ENCODE results near the gene RFX7. TPM values are rescaled to one million over a fixed set of nuclear protein-coding genes. Genes with fewer than 3 reads are reported as not detected.

Gene RFX7
- polyA plus RNA-seq, 2 of the 4 experiments (the other 2 are of a cell fraction): 11.7 to 14.9 TPM

DNA sequence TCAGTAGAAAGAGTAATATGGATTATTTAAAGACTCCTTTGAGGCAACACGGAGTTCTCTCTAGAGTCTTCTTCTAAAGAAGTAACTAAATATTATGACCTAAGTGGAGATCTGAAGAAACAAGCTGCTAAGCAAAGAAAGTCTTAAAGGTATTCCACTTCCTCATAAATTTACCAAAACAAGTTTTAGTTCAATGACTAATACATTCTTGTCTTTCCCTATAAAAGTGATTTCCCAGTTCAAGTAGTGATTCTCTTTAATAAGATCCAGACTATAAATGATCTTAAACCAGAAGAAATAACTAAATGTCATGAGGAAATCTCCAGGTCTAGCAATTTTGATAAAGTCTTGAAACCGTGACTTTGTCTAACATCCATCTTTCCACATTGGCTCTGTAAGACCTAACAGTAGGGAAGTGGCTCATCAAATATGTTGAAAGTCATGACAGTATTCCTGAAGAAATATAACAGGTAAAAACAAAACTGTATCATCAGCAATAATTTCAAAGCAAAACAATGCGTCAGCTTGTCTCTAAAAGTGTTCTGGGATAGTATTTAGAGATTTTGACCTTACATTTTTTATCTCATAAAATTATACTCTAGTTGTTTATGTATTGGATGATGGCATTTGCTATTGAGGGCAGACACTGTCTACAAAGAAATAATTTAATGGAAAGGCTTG lies 198.5 kb downstream of the RFX7 start:
- TF ChIP-seq MAFK (IDR thresholded peaks at IDR 0.05; ENCODE audit: partially characterized antibody): peak; percentile 95
- TF ChIP-seq GATA3 (IDR thresholded peaks at IDR 0.05; ENCODE audit: borderline replicate concordance): no peak
- no peak for DNase-seq (ENCODE audit: low read depth in 1 of 2, low spot score in 1 of 2)
- peak overlapping the region; percentile 5; the same call in 1 of the 3 replicates for H3K4me2 ChIP-seq
- no peak for FAIRE-seq
- ATAC-seq: no peak
- WGBS (ENCODE audit: missing lambda C conversion rate): 72% methylated on average over 3 of the region's 3 CpGs
- no peak overlapping the region for H3K4me3 ChIP-seq
- CTCF ChIA-PET: no interaction called here
- H3K9me3 ChIP-seq: no peaks in the 10 kb centered on the region; the same call in 1 of the 3 replicates
- POLR2A ChIA-PET: no interaction called here
- H3K27ac ChIP-seq: no peak overlapping the region
- H3K4me1 ChIP-seq: peaks cover 30% of the 10 kb centered on the region

DNA sequence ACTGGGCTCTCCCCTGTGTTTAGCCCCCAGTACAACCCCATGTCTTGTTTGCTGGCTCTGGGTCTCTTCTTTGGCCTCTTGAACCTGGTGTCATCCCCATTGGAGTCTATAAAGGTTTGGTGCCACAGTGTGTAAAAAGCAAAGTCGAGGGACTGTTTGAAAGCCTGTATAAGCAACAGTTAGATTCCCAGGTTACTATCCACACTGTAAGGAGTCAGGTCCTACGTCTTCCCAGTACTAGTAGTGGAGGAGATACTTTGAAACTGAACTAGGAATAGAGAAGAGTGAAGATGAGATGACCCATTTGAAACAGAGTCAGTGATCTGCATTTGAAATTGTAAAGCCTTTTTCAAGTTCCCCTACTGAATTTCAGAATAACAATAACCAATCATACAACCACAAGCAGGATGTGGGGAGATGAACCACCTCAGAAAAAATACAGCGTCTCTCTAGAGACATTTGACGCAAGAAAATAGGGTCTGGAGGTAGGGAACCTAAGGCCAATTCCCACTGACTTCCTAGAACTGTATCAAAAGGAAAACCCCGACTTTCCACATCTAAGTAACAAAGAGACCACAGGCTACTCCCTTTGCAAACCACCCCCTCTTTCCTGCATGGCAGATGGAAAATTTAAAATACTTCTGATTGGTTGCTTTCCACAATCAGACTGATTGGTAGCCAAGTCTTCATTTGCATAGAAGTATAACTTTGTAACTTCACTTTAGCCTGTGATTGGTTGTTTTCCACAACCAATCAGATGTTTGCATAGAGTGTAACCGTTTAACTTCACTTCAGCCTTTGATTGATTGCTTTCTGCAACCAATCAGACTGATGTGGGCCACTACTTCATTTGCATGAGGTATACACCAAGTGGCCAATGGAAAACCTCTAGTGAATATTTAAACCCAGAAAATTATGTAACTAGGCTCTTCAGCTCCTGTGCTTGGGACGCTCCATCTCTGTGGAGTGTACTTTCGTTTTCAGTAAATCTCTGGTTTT lies 200.4 kb downstream of the RFX7 start:
- ChIA-PET POLR2A (no interaction called here), CTCF (interaction anchor here (0.6 to 4.5 kb wide), 3 partner anchors 9 to 50 kb away, joined by 4 to 30 read pairs (median 4); partner anchors contain the start of gene NEDD4)
- Histone ChIP-seq H3K4me3 (no peak overlapping the region), H3K4me2 (no peak overlapping the region), H3K4me1 (peaks cover 44% of the 10 kb centered on the region), H3K9me3 (no peaks in the 10 kb centered on the region; the same call in 1 of the 3 replicates), H3K27ac (peak overlapping the region; percentile 54 to 80; a peak in 4 of 6 replicates)
- DNase-seq (ENCODE audit: low read depth in 1 of 2, low spot score in 1 of 2) (no peak), FAIRE-seq (no peak), ATAC-seq (no peak)
- 78% methylated on average over 8 of the region's 8 CpGs for WGBS (ENCODE audit: missing lambda C conversion rate)
- no peak for TF ChIP-seq ZSCAN20 (CRISPR knock-in tag; IDR thresholded peaks at IDR 0.05)
- TF ChIP-seq GATA3 (IDR thresholded peaks at IDR 0.05; ENCODE audit: borderline replicate concordance): no peak
- TF ChIP-seq PHF8 (IDR thresholded peaks at IDR 0.05; ENCODE audit: borderline replicate concordance, low read depth): no peak
- no peak for TF ChIP-seq TFCP2L1 (CRISPR knock-in tag; IDR thresholded peaks at IDR 0.05)
- TF ChIP-seq NFE2L2 (conservative IDR thresholded peaks at IDR 0.05; ENCODE audit: low read length): no peak
- TF ChIP-seq RCOR1 (IDR thresholded peaks at IDR 0.05; ENCODE audit: low read depth, low read length): no peak

DNA sequence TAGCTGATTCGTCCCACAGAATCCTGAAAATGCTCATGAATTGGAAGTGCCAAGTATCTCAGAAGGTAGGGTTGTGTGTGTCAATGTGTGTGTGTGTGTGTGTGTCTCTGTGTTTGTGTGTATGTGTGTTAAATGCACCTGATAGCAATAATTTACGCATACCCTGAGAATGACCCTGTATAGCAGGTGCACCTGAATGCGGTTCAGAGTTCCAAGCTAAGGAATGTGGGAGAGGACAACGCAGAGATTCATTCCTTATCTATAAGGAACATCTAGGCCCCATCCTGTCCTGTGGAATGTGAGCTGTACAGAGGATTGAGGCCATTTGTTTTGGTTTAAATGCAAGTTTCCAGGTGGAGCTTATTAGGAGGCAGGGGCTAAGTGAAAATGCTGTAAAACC lies 201.2 kb downstream of the RFX7 start:
- ChIA-PET CTCF (interaction anchor here (0.6 to 4.5 kb wide), 5 partner anchors 10 to 203 kb away, joined by 4 to 30 read pairs (median 4); partner anchors contain the start of gene NEDD4), POLR2A (no interaction called here)
- DNase-seq (ENCODE audit: low read depth in 1 of 2, low spot score in 1 of 2) (no peak), ATAC-seq (no peak), FAIRE-seq (no peak)
- Histone ChIP-seq H3K4me2 (peak overlapping the region; percentile 9; the same call in 2 of the 3 replicates), H3K27ac (peak overlapping the region; percentile 54 to 80; a peak in 5 of 6 replicates), H3K4me3 (no peak overlapping the region), H3K9me3 (no peaks in the 10 kb centered on the region; the same call in 1 of the 3 replicates), H3K4me1 (peaks cover 44% of the 10 kb centered on the region)
- WGBS (ENCODE audit: missing lambda C conversion rate): 70% methylated on average over 4 of the region's 4 CpGs
- TF ChIP-seq RAD21 (conservative IDR thresholded peaks at IDR 0.05 in 1 of 2, IDR thresholded peaks at IDR 0.05 in 1 of 2): no peak
- TF ChIP-seq KDM5A (IDR thresholded peaks at IDR 0.05): no peak
- no peak for TF ChIP-seq RNF2 (IDR thresholded peaks at IDR 0.05; ENCODE audit: borderline replicate concordance, low read depth)
- TF ChIP-seq, protein P1, sequence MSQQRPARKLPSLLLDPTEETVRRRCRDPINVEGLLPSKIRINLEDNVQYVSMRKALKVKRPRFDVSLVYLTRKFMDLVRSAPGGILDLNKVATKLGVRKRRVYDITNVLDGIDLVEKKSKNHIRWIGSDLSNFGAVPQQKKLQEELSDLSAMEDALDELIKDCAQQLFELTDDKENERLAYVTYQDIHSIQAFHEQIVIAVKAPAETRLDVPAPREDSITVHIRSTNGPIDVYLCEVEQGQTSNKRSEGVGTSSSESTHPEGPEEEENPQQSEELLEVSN (IDR thresholded peaks at IDR 0.05; ENCODE audit: borderline replicate concordance, low read depth): no peak
- no peak for TF ChIP-seq JUNB (IDR thresholded peaks at IDR 0.05)
- no peak for TF ChIP-seq MAZ (IDR thresholded peaks at IDR 0.05; ENCODE audit: borderline replicate concordance, low read depth, low read length)
- TF ChIP-seq CBX8 (IDR thresholded peaks at IDR 0.05): no peak
- TF ChIP-seq, protein P2, sequence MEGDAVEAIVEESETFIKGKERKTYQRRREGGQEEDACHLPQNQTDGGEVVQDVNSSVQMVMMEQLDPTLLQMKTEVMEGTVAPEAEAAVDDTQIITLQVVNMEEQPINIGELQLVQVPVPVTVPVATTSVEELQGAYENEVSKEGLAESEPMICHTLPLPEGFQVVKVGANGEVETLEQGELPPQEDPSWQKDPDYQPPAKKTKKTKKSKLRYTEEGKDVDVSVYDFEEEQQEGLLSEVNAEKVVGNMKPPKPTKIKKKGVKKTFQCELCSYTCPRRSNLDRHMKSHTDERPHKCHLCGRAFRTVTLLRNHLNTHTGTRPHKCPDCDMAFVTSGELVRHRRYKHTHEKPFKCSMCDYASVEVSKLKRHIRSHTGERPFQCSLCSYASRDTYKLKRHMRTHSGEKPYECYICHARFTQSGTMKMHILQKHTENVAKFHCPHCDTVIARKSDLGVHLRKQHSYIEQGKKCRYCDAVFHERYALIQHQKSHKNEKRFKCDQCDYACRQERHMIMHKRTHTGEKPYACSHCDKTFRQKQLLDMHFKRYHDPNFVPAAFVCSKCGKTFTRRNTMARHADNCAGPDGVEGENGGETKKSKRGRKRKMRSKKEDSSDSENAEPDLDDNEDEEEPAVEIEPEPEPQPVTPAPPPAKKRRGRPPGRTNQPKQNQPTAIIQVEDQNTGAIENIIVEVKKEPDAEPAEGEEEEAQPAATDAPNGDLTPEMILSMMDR (IDR thresholded peaks at IDR 0.05): no peak
- TF ChIP-seq BHLHE40 (IDR thresholded peaks at IDR 0.05; ENCODE audit: low read depth, low read length): no peak
- TF ChIP-seq JUN (IDR thresholded peaks at IDR 0.05): no peak
- TF ChIP-seq, protein P3, sequence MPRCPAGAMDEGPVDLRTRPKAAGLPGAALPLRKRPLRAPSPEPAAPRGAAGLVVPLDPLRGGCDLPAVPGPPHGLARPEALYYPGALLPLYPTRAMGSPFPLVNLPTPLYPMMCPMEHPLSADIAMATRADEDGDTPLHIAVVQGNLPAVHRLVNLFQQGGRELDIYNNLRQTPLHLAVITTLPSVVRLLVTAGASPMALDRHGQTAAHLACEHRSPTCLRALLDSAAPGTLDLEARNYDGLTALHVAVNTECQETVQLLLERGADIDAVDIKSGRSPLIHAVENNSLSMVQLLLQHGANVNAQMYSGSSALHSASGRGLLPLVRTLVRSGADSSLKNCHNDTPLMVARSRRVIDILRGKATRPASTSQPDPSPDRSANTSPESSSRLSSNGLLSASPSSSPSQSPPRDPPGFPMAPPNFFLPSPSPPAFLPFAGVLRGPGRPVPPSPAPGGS (IDR thresholded peaks at IDR 0.05): no peak
- TF ChIP-seq MYC (IDR thresholded peaks at IDR 0.05; ENCODE audit: borderline replicate concordance, low read length): no peak

Measured in A549 (cell line).